ENCODE measurements around the gene WDR1.

DNA sequence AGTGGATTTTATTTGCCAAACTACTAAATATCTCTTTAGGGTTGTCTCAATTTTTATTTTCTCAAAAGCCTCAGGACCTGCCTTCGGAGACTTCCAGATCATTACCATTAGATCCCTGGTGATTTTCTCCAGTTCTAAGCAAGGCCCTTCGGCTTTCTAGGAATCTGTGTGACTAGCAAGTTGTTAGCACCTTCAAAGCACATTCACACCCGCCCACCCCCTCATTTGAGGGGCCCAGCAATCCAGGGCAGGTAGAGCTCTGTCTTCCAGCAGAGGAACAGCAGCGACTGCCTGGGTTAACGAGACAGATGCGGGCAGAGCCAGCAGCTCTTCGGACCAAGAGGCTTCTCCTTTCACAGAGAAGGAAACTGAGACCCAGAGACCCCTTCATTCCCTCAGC, 2.0 kb downstream of the WDR1 start:
- TF ChIP-seq, protein P1, sequence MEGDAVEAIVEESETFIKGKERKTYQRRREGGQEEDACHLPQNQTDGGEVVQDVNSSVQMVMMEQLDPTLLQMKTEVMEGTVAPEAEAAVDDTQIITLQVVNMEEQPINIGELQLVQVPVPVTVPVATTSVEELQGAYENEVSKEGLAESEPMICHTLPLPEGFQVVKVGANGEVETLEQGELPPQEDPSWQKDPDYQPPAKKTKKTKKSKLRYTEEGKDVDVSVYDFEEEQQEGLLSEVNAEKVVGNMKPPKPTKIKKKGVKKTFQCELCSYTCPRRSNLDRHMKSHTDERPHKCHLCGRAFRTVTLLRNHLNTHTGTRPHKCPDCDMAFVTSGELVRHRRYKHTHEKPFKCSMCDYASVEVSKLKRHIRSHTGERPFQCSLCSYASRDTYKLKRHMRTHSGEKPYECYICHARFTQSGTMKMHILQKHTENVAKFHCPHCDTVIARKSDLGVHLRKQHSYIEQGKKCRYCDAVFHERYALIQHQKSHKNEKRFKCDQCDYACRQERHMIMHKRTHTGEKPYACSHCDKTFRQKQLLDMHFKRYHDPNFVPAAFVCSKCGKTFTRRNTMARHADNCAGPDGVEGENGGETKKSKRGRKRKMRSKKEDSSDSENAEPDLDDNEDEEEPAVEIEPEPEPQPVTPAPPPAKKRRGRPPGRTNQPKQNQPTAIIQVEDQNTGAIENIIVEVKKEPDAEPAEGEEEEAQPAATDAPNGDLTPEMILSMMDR (IDR thresholded peaks at IDR 0.05; ENCODE audit: borderline replicate concordance, extremely low read depth, low read length, poor library complexity, severe bottlenecking): no peak
- TF ChIP-seq EZH2 (IDR thresholded peaks at IDR 0.05; ENCODE audit: borderline replicate concordance, low read depth, low read length, severe bottlenecking): no peak
